WTC11 (cell line): ENCODE results near the gene ARHGAP44. TPM values are rescaled to one million over a fixed set of nuclear protein-coding genes. Genes with fewer than 3 reads are reported as not detected.

ENCODE experiments used
- ATAC-seq: fragments of 200-7000 bp; cut with Tn5 transposase; 2 replicates; pipeline ENCODE4 v1.10.0; 2021; ENCODE audit warnings: mild to moderate bottlenecking, moderate library complexity
- CTCF ChIA-PET: fragments of 300-600 bp; sonication (Branson Sonifier 250); formaldehyde crosslinking; loops from one replicate; lab custom pipeline; 2021; ENCODE audit warnings: antibody characterized with exemption; lab: Charles Lee
- POLR2A ChIA-PET: fragments of 350-600 bp; sonication (Branson Sonifier 250); formaldehyde crosslinking; loops from one replicate; lab custom pipeline; 2021; ENCODE audit warnings: antibody characterized with exemption; lab: Charles Lee
- DNase-seq: peaks from one replicate; pipeline ENCODE4 v3.0.0; 2021; ENCODE audit warnings: low spot score
- H3K27ac Mint-ChIP-seq: 2 replicates; pipeline ENCODE4 v1.8.0; 2021; ENCODE audit warnings: mixed read lengths
- H3K27me3 Mint-ChIP-seq: 2 replicates; pipeline ENCODE4 v1.8.0; 2021; ENCODE audit warnings: low read depth, mild to moderate bottlenecking, moderate library complexity, mixed read lengths
- H3K36me3 Mint-ChIP-seq: 2 replicates; pipeline ENCODE4 v1.8.0; 2021; ENCODE audit warnings: mixed read lengths
- H3K4me1 Mint-ChIP-seq: 2 replicates; pipeline ENCODE4 v1.8.0; 2022; ENCODE audit warnings: mixed read lengths
- H3K4me3 Mint-ChIP-seq: 2 replicates; pipeline ENCODE4 v1.8.0; 2021; ENCODE audit warnings: mild to moderate bottlenecking, moderate library complexity, mixed read lengths
- H3K9me3 Mint-ChIP-seq: 2 replicates; pipeline ENCODE4 v1.8.0; 2021; ENCODE audit warnings: mixed read lengths
- CREB1 ChIP-seq: sonication (generic); formaldehyde crosslinking; IDR thresholded peaks from 2 replicates; pipeline ENCODE4 v1.8.0; 2023; ENCODE audit warnings: mild to moderate bottlenecking, missing genetic modification reagents
- ETV6 ChIP-seq: sonication (generic); formaldehyde crosslinking; IDR thresholded peaks from 2 replicates; pipeline ENCODE4 v1.8.1; 2022; ENCODE audit warnings: mild to moderate bottlenecking, missing genetic modification reagents
- FOXK1 ChIP-seq: sonication (generic); formaldehyde crosslinking; IDR thresholded peaks from 2 replicates; pipeline ENCODE4 v1.8.0; 2022; ENCODE audit warnings: mild to moderate bottlenecking, moderate library complexity, missing genetic modification reagents
- FOXP1 ChIP-seq: sonication (generic); formaldehyde crosslinking; IDR thresholded peaks from 2 replicates; pipeline ENCODE4 v1.8.0; 2022; ENCODE audit warnings: missing genetic modification reagents, mild to moderate bottlenecking, moderate library complexity, borderline replicate concordance
- NFE2L1 ChIP-seq: sonication (generic); formaldehyde crosslinking; IDR thresholded peaks from 2 replicates; pipeline ENCODE4 v1.8.1; 2023; ENCODE audit warnings: missing genetic modification reagents
- NR1H2 ChIP-seq: sonication (generic); formaldehyde crosslinking; IDR thresholded peaks from 2 replicates; pipeline ENCODE4 v1.9.0; 2021; ENCODE audit warnings: mild to moderate bottlenecking, moderate library complexity, missing genetic modification reagents
- NR3C1 ChIP-seq: sonication (generic); formaldehyde crosslinking; conservative IDR thresholded peaks from 2 replicates; pipeline ENCODE4 v1.8.1; 2023; ENCODE audit warnings: low read depth, mild to moderate bottlenecking, missing genetic modification reagents
- SMAD3 ChIP-seq: sonication (generic); formaldehyde crosslinking; IDR thresholded peaks from 2 replicates; pipeline ENCODE4 v1.8.0; 2022; ENCODE audit warnings: missing genetic modification reagents, mild to moderate bottlenecking, borderline replicate concordance
- TEAD1 ChIP-seq: sonication (generic); formaldehyde crosslinking; IDR thresholded peaks from 2 replicates; pipeline ENCODE4 v1.8.0; 2022; ENCODE audit warnings: mild to moderate bottlenecking, missing genetic modification reagents
- ZNF317 ChIP-seq: sonication (generic); formaldehyde crosslinking; IDR thresholded peaks from 2 replicates; pipeline ENCODE4 v1.8.1; 2023; ENCODE audit warnings: low read depth, mild to moderate bottlenecking, moderate library complexity, missing genetic modification reagents, borderline replicate concordance
- total RNA-seq: library from RNA; stranded (reverse); gene quantifications from 3 replicates; pipeline ENCODE4 v1.2.3, GENCODE V29; 2021
- TF ChIP-seq, protein P1 (sequence below): sonication (generic); formaldehyde crosslinking; IDR thresholded peaks from 2 replicates; pipeline ENCODE4 v1.8.1; 2022; ENCODE audit warnings: missing genetic modification reagents, borderline replicate concordance
- TF ChIP-seq, protein P2 (sequence below): sonication (generic); formaldehyde crosslinking; IDR thresholded peaks from 2 replicates; pipeline ENCODE4 v1.8.1; 2023; ENCODE audit warnings: mild to moderate bottlenecking, missing genetic modification reagents
- TF ChIP-seq, protein P3 (sequence below): fragments of 250-450 bp; sonication (Bioruptor Pico); conservative IDR thresholded peaks from 2 replicates; pipeline ENCODE4 v1.9.0; 2021; ENCODE audit warnings: mild to moderate bottlenecking
- TF ChIP-seq, protein P4 (sequence below): fragments of 250-450 bp; sonication (Bioruptor Pico); IDR thresholded peaks from 2 replicates; pipeline ENCODE4 v1.8.0; 2021; ENCODE audit warnings: mild to moderate bottlenecking
- TF ChIP-seq, protein P5 (sequence below): sonication (generic); formaldehyde crosslinking; IDR thresholded peaks from 2 replicates; pipeline ENCODE4 v1.8.1; 2022; ENCODE audit warnings: mild to moderate bottlenecking, missing genetic modification reagents, moderate library complexity, borderline replicate concordance
- TF ChIP-seq, protein P6 (sequence below): fragments of 250-450 bp; sonication (Bioruptor Pico); IDR thresholded peaks from 2 replicates; pipeline ENCODE4 v1.9.0; 2021; ENCODE audit warnings: mild to moderate bottlenecking
- TF ChIP-seq, protein P7 (sequence below): sonication (generic); formaldehyde crosslinking; IDR thresholded peaks from 2 replicates; pipeline ENCODE4 v1.8.0; 2022; ENCODE audit warnings: missing genetic modification reagents
- TF ChIP-seq, protein P8 (sequence below): sonication (generic); formaldehyde crosslinking; IDR thresholded peaks from 2 replicates; pipeline ENCODE4 v1.8.1; 2022; ENCODE audit warnings: low read depth, missing genetic modification reagents, borderline replicate concordance
- TF ChIP-seq, protein P9 (sequence below): sonication (generic); formaldehyde crosslinking; IDR thresholded peaks from 2 replicates; pipeline ENCODE4 v1.8.1; 2023; ENCODE audit warnings: mild to moderate bottlenecking, moderate library complexity, missing genetic modification reagents

The ARHGAP44 gene
- total RNA-seq, 1 experiment from 2014 or later = 23.8 TPM

DNA sequence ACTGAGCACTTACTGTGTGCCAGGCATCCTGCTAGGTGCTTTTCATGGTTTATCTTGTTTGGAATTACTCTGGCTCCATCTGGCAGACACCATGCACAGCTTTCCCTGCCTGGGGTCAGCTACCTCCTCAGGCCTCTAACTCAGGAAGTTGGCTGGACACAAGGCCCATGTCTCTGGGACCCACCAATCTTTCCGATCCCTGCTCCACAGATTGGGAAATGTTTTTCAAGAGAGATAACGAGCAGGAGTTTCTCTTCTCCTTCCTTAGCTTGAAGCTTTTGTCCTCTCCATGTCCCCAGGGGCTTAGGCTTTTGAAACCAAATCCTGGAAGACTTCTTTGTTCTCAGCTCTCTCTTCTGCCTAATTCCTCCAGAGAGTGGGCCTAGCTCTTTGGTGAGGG, 240.0 kb downstream of the ARHGAP44 start:
- peaks cover 12% of the 10 kb centered on the region for H3K27me3 Mint-ChIP-seq
- CTCF ChIA-PET = interaction anchor here (2.4 to 3.9 kb wide), 2 partner anchors 10 to 85 kb away, joined by 7 to 48 read pairs; partner anchors contain the start of gene ELAC2
- POLR2A ChIA-PET = interaction anchor here (0.6 kb wide), 1 partner anchor 45 kb away, joined by 5 read pairs; no protein-coding TSS in a partner anchor
- peaks cover 14% of the 10 kb centered on the region for H3K4me1 Mint-ChIP-seq
- H3K4me3 Mint-ChIP-seq = no peak overlapping the region
- ATAC-seq = no peak
- no peaks in the 10 kb centered on the region for H3K36me3 Mint-ChIP-seq
- DNase-seq = no peak
- H3K27ac Mint-ChIP-seq = no peak overlapping the region
- TF ChIP-seq FOXK1 (CRISPR knock-in tag) = no peak
- no peak for TF ChIP-seq ZNF317 (CRISPR knock-in tag)
- no peak for TF ChIP-seq NR1H2 (CRISPR knock-in tag)
- TF ChIP-seq SMAD3 (CRISPR knock-in tag) = no peak
- TF ChIP-seq FOXP1 (CRISPR knock-in tag) = no peak
- TF ChIP-seq, protein P1, sequence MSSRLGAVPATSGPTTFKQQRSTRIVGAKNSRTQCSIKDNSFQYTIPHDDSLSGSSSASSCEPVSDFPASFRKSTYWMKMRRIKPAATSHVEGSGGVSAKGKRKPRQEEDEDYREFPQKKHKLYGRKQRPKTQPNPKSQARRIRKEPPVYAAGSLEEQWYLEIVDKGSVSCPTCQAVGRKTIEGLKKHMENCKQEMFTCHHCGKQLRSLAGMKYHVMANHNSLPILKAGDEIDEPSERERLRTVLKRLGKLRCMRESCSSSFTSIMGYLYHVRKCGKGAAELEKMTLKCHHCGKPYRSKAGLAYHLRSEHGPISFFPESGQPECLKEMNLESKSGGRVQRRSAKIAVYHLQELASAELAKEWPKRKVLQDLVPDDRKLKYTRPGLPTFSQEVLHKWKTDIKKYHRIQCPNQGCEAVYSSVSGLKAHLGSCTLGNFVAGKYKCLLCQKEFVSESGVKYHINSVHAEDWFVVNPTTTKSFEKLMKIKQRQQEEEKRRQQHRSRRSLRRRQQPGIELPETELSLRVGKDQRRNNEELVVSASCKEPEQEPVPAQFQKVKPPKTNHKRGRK (CRISPR knock-in tag) = no peak
- TF ChIP-seq NR3C1 (CRISPR knock-in tag) = no peak
- TF ChIP-seq, protein P2, sequence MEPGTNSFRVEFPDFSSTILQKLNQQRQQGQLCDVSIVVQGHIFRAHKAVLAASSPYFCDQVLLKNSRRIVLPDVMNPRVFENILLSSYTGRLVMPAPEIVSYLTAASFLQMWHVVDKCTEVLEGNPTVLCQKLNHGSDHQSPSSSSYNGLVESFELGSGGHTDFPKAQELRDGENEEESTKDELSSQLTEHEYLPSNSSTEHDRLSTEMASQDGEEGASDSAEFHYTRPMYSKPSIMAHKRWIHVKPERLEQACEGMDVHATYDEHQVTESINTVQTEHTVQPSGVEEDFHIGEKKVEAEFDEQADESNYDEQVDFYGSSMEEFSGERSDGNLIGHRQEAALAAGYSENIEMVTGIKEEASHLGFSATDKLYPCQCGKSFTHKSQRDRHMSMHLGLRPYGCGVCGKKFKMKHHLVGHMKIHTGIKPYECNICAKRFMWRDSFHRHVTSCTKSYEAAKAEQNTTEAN (CRISPR knock-in tag) = no peak
- TF ChIP-seq, protein P3, sequence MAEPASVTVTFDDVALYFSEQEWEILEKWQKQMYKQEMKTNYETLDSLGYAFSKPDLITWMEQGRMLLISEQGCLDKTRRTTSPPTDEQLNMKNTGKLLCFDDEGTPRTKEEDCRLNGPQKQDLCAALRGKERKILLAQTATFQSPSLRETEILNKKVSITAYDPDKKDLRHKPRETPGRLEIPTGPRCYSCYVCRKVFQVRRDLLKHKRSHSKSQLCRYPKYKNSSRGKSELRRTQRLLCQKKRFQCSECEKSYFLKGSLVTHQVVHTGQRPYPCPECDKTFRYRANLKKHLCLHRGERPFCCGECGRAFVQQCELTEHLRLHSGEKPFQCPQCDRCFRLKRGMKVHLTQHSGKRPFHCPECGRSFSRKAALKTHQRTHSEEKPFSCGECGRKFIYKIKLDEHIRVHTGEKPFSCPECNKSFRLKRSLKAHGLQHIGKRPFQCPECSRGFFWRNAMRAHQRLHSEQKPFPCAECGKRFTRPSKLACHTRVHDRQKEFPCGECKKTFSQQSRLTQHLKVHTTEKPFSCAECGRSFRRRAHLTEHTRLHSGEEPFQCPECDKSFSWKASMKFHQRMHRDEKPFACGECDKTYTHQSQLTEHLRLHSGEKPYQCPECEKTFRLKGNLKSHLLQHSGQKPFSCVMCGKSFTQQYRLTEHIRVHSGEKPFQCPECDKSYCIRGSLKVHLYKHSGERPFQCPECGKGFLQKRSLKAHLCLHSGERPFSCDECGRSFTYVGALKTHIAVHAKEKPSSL (CRISPR knock-in tag) = no peak
- peaks cover 3% of the 10 kb centered on the region; the same call in 1 of the 2 replicates for H3K9me3 Mint-ChIP-seq

DNA sequence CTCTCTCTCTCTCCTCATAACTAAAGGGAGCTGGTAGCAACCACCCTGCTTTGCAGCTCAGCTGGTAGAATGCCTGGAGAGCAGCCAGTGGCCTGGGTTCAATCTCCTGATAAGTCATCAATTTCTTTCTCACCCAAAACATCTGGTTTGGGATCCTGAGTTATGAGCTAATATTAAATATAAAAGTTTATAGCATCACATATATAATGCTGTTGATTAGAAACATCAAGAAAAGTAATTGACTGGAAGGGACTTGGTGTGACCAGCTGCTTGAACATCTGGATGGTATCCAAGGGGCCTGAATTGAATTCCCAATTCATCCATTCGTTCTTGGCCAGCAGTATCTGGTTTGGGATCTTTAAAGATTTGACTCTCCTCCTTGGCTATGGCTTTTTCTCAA, 240.8 kb downstream of the ARHGAP44 start:
- ChIA-PET POLR2A (no interaction called here), CTCF (interaction anchor here (1.1 to 3.9 kb wide), 5 partner anchors 10 to 84 kb away, joined by 4 to 48 read pairs (median 13); partner anchors contain the start of gene ELAC2)
- ATAC-seq (no peak), DNase-seq (no peak)
- no peak overlapping the region for H3K27ac Mint-ChIP-seq
- peaks cover 8% of the 10 kb centered on the region; the same call in 1 of the 2 replicates for H3K9me3 Mint-ChIP-seq
- H3K27me3 Mint-ChIP-seq = peaks cover 12% of the 10 kb centered on the region
- peaks cover 8% of the 10 kb centered on the region for H3K4me1 Mint-ChIP-seq
- no peak overlapping the region for H3K4me3 Mint-ChIP-seq
- H3K36me3 Mint-ChIP-seq = no peaks in the 10 kb centered on the region
- TF ChIP-seq, protein P4, sequence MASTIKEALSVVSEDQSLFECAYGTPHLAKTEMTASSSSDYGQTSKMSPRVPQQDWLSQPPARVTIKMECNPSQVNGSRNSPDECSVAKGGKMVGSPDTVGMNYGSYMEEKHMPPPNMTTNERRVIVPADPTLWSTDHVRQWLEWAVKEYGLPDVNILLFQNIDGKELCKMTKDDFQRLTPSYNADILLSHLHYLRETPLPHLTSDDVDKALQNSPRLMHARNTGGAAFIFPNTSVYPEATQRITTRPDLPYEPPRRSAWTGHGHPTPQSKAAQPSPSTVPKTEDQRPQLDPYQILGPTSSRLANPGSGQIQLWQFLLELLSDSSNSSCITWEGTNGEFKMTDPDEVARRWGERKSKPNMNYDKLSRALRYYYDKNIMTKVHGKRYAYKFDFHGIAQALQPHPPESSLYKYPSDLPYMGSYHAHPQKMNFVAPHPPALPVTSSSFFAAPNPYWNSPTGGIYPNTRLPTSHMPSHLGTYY (CRISPR knock-in tag) = no peak
- TF ChIP-seq, protein P5, sequence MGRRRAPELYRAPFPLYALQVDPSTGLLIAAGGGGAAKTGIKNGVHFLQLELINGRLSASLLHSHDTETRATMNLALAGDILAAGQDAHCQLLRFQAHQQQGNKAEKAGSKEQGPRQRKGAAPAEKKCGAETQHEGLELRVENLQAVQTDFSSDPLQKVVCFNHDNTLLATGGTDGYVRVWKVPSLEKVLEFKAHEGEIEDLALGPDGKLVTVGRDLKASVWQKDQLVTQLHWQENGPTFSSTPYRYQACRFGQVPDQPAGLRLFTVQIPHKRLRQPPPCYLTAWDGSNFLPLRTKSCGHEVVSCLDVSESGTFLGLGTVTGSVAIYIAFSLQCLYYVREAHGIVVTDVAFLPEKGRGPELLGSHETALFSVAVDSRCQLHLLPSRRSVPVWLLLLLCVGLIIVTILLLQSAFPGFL (CRISPR knock-in tag) = no peak
- TF ChIP-seq, protein P6, sequence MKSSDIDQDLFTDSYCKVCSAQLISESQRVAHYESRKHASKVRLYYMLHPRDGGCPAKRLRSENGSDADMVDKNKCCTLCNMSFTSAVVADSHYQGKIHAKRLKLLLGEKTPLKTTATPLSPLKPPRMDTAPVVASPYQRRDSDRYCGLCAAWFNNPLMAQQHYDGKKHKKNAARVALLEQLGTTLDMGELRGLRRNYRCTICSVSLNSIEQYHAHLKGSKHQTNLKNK (CRISPR knock-in tag) = no peak
- TF ChIP-seq NFE2L1 (CRISPR knock-in tag) (no peak), ETV6 (CRISPR knock-in tag) (no peak), TEAD1 (no peak), CREB1 (CRISPR knock-in tag) (no peak)
- TF ChIP-seq, protein P7, sequence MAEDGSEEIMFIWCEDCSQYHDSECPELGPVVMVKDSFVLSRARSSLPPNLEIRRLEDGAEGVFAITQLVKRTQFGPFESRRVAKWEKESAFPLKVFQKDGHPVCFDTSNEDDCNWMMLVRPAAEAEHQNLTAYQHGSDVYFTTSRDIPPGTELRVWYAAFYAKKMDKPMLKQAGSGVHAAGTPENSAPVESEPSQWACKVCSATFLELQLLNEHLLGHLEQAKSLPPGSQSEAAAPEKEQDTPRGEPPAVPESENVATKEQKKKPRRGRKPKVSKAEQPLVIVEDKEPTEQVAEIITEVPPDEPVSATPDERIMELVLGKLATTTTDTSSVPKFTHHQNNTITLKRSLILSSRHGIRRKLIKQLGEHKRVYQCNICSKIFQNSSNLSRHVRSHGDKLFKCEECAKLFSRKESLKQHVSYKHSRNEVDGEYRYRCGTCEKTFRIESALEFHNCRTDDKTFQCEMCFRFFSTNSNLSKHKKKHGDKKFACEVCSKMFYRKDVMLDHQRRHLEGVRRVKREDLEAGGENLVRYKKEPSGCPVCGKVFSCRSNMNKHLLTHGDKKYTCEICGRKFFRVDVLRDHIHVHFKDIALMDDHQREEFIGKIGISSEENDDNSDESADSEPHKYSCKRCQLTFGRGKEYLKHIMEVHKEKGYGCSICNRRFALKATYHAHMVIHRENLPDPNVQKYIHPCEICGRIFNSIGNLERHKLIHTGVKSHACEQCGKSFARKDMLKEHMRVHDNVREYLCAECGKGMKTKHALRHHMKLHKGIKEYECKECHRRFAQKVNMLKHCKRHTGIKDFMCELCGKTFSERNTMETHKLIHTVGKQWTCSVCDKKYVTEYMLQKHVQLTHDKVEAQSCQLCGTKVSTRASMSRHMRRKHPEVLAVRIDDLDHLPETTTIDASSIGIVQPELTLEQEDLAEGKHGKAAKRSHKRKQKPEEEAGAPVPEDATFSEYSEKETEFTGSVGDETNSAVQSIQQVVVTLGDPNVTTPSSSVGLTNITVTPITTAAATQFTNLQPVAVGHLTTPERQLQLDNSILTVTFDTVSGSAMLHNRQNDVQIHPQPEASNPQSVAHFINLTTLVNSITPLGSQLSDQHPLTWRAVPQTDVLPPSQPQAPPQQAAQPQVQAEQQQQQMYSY (CRISPR knock-in tag) = no peak
- TF ChIP-seq, protein P8, sequence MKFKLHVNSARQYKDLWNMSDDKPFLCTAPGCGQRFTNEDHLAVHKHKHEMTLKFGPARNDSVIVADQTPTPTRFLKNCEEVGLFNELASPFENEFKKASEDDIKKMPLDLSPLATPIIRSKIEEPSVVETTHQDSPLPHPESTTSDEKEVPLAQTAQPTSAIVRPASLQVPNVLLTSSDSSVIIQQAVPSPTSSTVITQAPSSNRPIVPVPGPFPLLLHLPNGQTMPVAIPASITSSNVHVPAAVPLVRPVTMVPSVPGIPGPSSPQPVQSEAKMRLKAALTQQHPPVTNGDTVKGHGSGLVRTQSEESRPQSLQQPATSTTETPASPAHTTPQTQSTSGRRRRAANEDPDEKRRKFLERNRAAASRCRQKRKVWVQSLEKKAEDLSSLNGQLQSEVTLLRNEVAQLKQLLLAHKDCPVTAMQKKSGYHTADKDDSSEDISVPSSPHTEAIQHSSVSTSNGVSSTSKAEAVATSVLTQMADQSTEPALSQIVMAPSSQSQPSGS (CRISPR knock-in tag) = no peak
- TF ChIP-seq, protein P9, sequence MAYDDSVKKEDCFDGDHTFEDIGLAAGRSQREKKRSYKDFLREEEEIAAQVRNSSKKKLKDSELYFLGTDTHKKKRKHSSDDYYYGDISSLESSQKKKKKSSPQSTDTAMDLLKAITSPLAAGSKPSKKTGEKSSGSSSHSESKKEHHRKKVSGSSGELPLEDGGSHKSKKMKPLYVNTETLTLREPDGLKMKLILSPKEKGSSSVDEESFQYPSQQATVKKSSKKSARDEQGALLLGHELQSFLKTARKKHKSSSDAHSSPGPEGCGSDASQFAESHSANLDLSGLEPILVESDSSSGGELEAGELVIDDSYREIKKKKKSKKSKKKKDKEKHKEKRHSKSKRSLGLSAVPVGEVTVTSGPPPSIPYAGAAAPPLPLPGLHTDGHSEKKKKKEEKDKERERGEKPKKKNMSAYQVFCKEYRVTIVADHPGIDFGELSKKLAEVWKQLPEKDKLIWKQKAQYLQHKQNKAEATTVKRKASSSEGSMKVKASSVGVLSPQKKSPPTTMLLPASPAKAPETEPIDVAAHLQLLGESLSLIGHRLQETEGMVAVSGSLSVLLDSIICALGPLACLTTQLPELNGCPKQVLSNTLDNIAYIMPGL = no peak
